BLaER1 treated with 17β-estradiol and CSF1 and Interleukin-3, amounts not matched to agents 10 nM and 100 nM (cell line): ENCODE measurements around the gene PRDM16.

Source experiments
- H3K27ac ChIP-seq, 11 experiments: shearing (Covaris generic); formaldehyde crosslinking; 2 replicates each; pipeline ENCODE4 v1.8.1; 2022
- H3K27me3 ChIP-seq, 11 experiments: shearing (Covaris generic); formaldehyde crosslinking; 2 replicates each; pipeline ENCODE4 v1.8.1; 2022
- H3K36me3 ChIP-seq, 11 experiments: shearing (Covaris generic); formaldehyde crosslinking; 2 replicates each; pipeline ENCODE4 v1.8.1; 2022
- H3K4me1 ChIP-seq, 10 experiments: shearing (Covaris generic); formaldehyde crosslinking; 2 replicates each; pipeline ENCODE4 v1.8.1; 2022
- H3K4me2 ChIP-seq, 11 experiments: shearing (Covaris generic); formaldehyde crosslinking; 2 replicates each; pipeline ENCODE4 v1.8.1; 2022
- H3K4me3 ChIP-seq, 10 experiments: shearing (Covaris generic); formaldehyde crosslinking; 2 replicates each; pipeline ENCODE4 v1.8.1; 2022
- H3K9ac ChIP-seq, 11 experiments: shearing (Covaris generic); formaldehyde crosslinking; 2 replicates each; pipeline ENCODE4 v1.8.1; 2022
- H3K9me3 ChIP-seq, 11 experiments: shearing (Covaris generic); formaldehyde crosslinking; replicated peaks in 1 of 11; 2 replicates each; pipeline ENCODE4 v1.8.1; 2022
- H4K20me1 ChIP-seq, 11 experiments: shearing (Covaris generic); formaldehyde crosslinking; 2 replicates each; pipeline ENCODE4 v1.8.1; 2022
- Cebpa-rat ChIP-seq, 11 experiments: shearing (Covaris generic); IDR thresholded peaks; 2 replicates each; pipeline ENCODE4 v1.8.1; 2022

PRDM16 gene

GRCh38 chr1:3198371-3199271 lies 129.6 kb downstream of the PRDM16 start:
- no peak overlapping the region for H3K27ac ChIP-seq
- H3K27me3 ChIP-seq = peaks cover 0 to 30% (median 14%) of the 10 kb centered on the region in 11 experiments; a peak in 13 of 22 replicates
- H3K4me1 ChIP-seq = peaks cover 27 to 94% (median 89%) of the 10 kb centered on the region in 10 experiments

GRCh38 chr1:3204725-3205124 lies 135.7 kb downstream of the PRDM16 start:
- H3K9me3 ChIP-seq = no peaks in the 10 kb centered on the region
- peaks cover 13 to 54% (median 40%) of the 10 kb centered on the region in 11 experiments for H3K27me3 ChIP-seq
- H3K4me3 ChIP-seq = no peak overlapping the region
- peaks cover 0 to 11% (median 0%) of the 10 kb centered on the region in 11 experiments; a peak in 2 of 22 replicates for H4K20me1 ChIP-seq
- peak overlapping the region in 9 of 11 experiments; percentile 37 to 88 (median 70); a peak in 17 of 22 replicates for H3K4me2 ChIP-seq
- no peak for TF ChIP-seq Cebpa-rat (IDR thresholded peaks at IDR 0.05)
- no peaks in the 10 kb centered on the region for H3K36me3 ChIP-seq
- 0 out of 22 replicates have a peak overlapping the region, but pooled peaks of 1 of the 11 experiments have one; percentile 27 for H3K9ac ChIP-seq
- H3K27ac ChIP-seq = no peak overlapping the region
- H3K4me1 ChIP-seq = peaks cover 7 to 84% (median 70%) of the 10 kb centered on the region in 10 experiments; a peak in 18 of 20 replicates

More at GRCh38 chr1:3198371-3199271, 129.6 kb downstream of the PRDM16 start:
- no peaks in the 10 kb centered on the region for H3K9me3 ChIP-seq
- H4K20me1 ChIP-seq = peaks cover 0 to 13% (median 0%) of the 10 kb centered on the region in 11 experiments; a peak in 2 of 22 replicates
- H3K36me3 ChIP-seq = no peaks in the 10 kb centered on the region
- no peak overlapping the region for H3K4me3 ChIP-seq
- peak overlapping the region in 8 of 11 experiments; percentile 85 to 98 (median 94); a peak in 17 of 22 replicates for H3K4me2 ChIP-seq
- no peak for TF ChIP-seq Cebpa-rat (IDR thresholded peaks at IDR 0.05)
- H3K9ac ChIP-seq = no peak overlapping the region

- no peak overlapping the region for H3K4me3 ChIP-seq
- H3K9me3 ChIP-seq = no peaks in the 10 kb centered on the region
- peaks cover 0 to 11% (median 0%) of the 10 kb centered on the region in 11 experiments; a peak in 2 of 22 replicates for H4K20me1 ChIP-seq
- no peak overlapping the region for H3K27ac ChIP-seq
- no peaks in the 10 kb centered on the region for H3K36me3 ChIP-seq
- no peak overlapping the region for H3K9ac ChIP-seq
- no peak for TF ChIP-seq Cebpa-rat (IDR thresholded peaks at IDR 0.05)
- H3K27me3 ChIP-seq = peaks cover 13 to 50% (median 37%) of the 10 kb centered on the region in 11 experiments
- peaks cover 7 to 79% (median 64%) of the 10 kb centered on the region in 10 experiments; a peak in 18 of 20 replicates for H3K4me1 ChIP-seq
- H3K4me2 ChIP-seq = peak overlapping the region in 8 of 11 experiments; percentile 46 to 88 (median 70); a peak in 14 of 22 replicates
Observed at GRCh38 chr1:3205815-3206214, 136.8 kb downstream of the PRDM16 start.

GRCh38 chr1:3206696-3207095 lies 137.7 kb downstream of the PRDM16 start:
- Histone ChIP-seq H3K4me3 (no peak overlapping the region), H3K27me3 (peaks cover 13 to 41% (median 30%) of the 10 kb centered on the region in 11 experiments), H3K36me3 (no peaks in the 10 kb centered on the region), H3K4me1 (peaks cover 7 to 70% (median 55%) of the 10 kb centered on the region in 10 experiments; a peak in 18 of 20 replicates), H3K9ac (no peak overlapping the region), H4K20me1 (peaks cover 0 to 11% (median 0%) of the 10 kb centered on the region in 11 experiments; a peak in 2 of 22 replicates), H3K4me2 (peak overlapping the region; percentile 27 to 88 (median 67); a peak in 18 of 22 replicates), H3K27ac (no peak overlapping the region; a peak in 1 of 22 replicates), H3K9me3 (no peaks in the 10 kb centered on the region)
- no peak for TF ChIP-seq Cebpa-rat (IDR thresholded peaks at IDR 0.05)

- Histone ChIP-seq H3K27me3 (peaks cover 13 to 38% (median 30%) of the 10 kb centered on the region in 11 experiments), H3K4me2 (peak overlapping the region; percentile 27 to 88 (median 67); a peak in 21 of 22 replicates), H3K36me3 (no peaks in the 10 kb centered on the region), H3K9ac (0 out of 22 replicates have a peak overlapping the region, but pooled peaks of 1 of the 11 experiments have one; percentile 7), H3K4me1 (peaks cover 7 to 64% (median 48%) of the 10 kb centered on the region in 10 experiments; a peak in 18 of 20 replicates), H3K4me3 (no peak overlapping the region), H4K20me1 (peaks cover 0 to 11% (median 0%) of the 10 kb centered on the region in 11 experiments; a peak in 3 of 22 replicates), H3K27ac (peak overlapping the region in 3 of 11 experiments; percentile 25 to 36 (median 25); a peak in 3 of 22 replicates), H3K9me3 (no peaks in the 10 kb centered on the region)
- no peak for TF ChIP-seq Cebpa-rat (IDR thresholded peaks at IDR 0.05)
Observed at GRCh38 chr1:3207217-3207848, 138.3 kb downstream of the PRDM16 start.

GRCh38 chr1:3208819-3209200 lies 139.8 kb downstream of the PRDM16 start:
- no peaks in the 10 kb centered on the region for H3K36me3 ChIP-seq
- no peak for TF ChIP-seq Cebpa-rat (IDR thresholded peaks at IDR 0.05)
- H4K20me1 ChIP-seq = peaks cover 0 to 11% (median 0%) of the 10 kb centered on the region in 11 experiments; a peak in 3 of 22 replicates
- H3K4me1 ChIP-seq = peaks cover 7 to 52% (median 41%) of the 10 kb centered on the region in 10 experiments; a peak in 18 of 20 replicates
- no peak overlapping the region; a peak in 1 of 22 replicates for H3K4me2 ChIP-seq
- H3K9ac ChIP-seq = no peak overlapping the region
- no peaks in the 10 kb centered on the region for H3K9me3 ChIP-seq
- no peak overlapping the region for H3K27ac ChIP-seq
- H3K27me3 ChIP-seq = peaks cover 13 to 32% (median 28%) of the 10 kb centered on the region in 11 experiments
- H3K4me3 ChIP-seq = no peak overlapping the region

- Histone ChIP-seq H3K4me3 (no peak overlapping the region), H3K27ac (no peak overlapping the region), H3K27me3 (peaks cover 10 to 28% (median 24%) of the 10 kb centered on the region in 11 experiments), H4K20me1 (peaks cover 0 to 11% (median 0%) of the 10 kb centered on the region in 11 experiments; a peak in 3 of 22 replicates), H3K4me1 (peaks cover 7 to 49% (median 38%) of the 10 kb centered on the region in 10 experiments; a peak in 18 of 20 replicates), H3K36me3 (no peaks in the 10 kb centered on the region), H3K9ac (no peak overlapping the region), H3K9me3 (no peaks in the 10 kb centered on the region), H3K4me2 (no peak overlapping the region)
- no peak for TF ChIP-seq Cebpa-rat (IDR thresholded peaks at IDR 0.05)
Observed at GRCh38 chr1:3209201-3209600, 140.2 kb downstream of the PRDM16 start.

- no peak for TF ChIP-seq Cebpa-rat (IDR thresholded peaks at IDR 0.05)
- Histone ChIP-seq H4K20me1 (peaks cover 0 to 6% (median 0%) of the 10 kb centered on the region in 11 experiments; a peak in 3 of 22 replicates), H3K9me3 (no peaks in the 10 kb centered on the region), H3K9ac (no peak overlapping the region), H3K4me2 (no peak overlapping the region), H3K27me3 (peaks cover 0 to 6% (median 0%) of the 10 kb centered on the region in 11 experiments; a peak in 2 of 22 replicates), H3K27ac (no peak overlapping the region), H3K36me3 (no peaks in the 10 kb centered on the region), H3K4me3 (no peak overlapping the region), H3K4me1 (peaks cover 7 to 29% (median 17%) of the 10 kb centered on the region in 10 experiments; a peak in 18 of 20 replicates)
Observed at GRCh38 chr1:3211582-3212375, 142.8 kb downstream of the PRDM16 start.
